ENCODE data around the gene SNCA. TPM values are rescaled to one million over a fixed set of nuclear protein-coding genes. Genes with fewer than 3 reads are reported as not detected.

The SNCA gene
- polyA plus RNA-seq, 3 donors, result 13.2 to 39.4 (median 24.3) TPM

- no peak for DNase-seq
- no peaks in the 10 kb centered on the region for H3K36me3 Mint-ChIP-seq
- Histone ChIP-seq H4K20me1 (ENCODE audit: insufficient read depth, low read length) (no peaks in the 10 kb centered on the region), H3K79me2 (ENCODE audit: insufficient read depth, low read length) (no peaks in the 10 kb centered on the region), H3K36me3 (replicated peaks in 1 of 2; ENCODE audit: control insufficient read depth in 1 of 2, insufficient read depth in 2 of 2, low read length in 2 of 2) (no peaks in the 10 kb centered on the region), H2AFZ (ENCODE audit: insufficient read depth, low read depth, low read length, poor library complexity, severe bottlenecking) (no peak overlapping the region), H3K27me3 (ENCODE audit: control insufficient read depth in 2 of 2, insufficient read depth in 2 of 2, low read length in 2 of 2) (no peaks in the 10 kb centered on the region), H3K9me3 (replicated peaks in 1 of 2; ENCODE audit: control insufficient read depth in 1 of 2, insufficient read depth in 1 of 2, low read length in 2 of 2) (no peaks in the 10 kb centered on the region), H3K4me2 (replicated peaks; ENCODE audit: extremely low read depth, low read length, poor library complexity, severe bottlenecking) (no peak overlapping the region), H3K4me1 (ENCODE audit: control insufficient read depth in 1 of 2, insufficient read depth in 2 of 2, low read length in 2 of 2) (no peaks in the 10 kb centered on the region), H3K4me3 (replicated peaks in 1 of 3; ENCODE audit: low read depth in 2 of 3, low read length in 3 of 3) (no peak overlapping the region), H3K9ac (ENCODE audit: insufficient read depth, low read length, poor library complexity, severe bottlenecking) (no peak overlapping the region), H3K27ac (ENCODE audit: low read depth in 1 of 2, low read length in 2 of 2) (no peak overlapping the region)
- H3K27me3 Mint-ChIP-seq (ENCODE audit: low read depth in 3 of 3), result no peaks in the 10 kb centered on the region
- intact Hi-C loops (cut with micrococcal nuclease), result no loop called here
- peaks cover 0 to 5% (median 1%) of the 10 kb centered on the region in 7 donors for H3K9me3 Mint-ChIP-seq
- no peak overlapping the region for H3K4me3 Mint-ChIP-seq
- no CpG with 5 or more reads among the region's 1 CpG for WGBS (ENCODE audit: insufficient coverage)
- H3K4me1 Mint-ChIP-seq, result no peaks in the 10 kb centered on the region
- no peak overlapping the region for H3K27ac Mint-ChIP-seq
- no peak for TF ChIP-seq CTCF (IDR thresholded peaks at IDR 0.05)
Observed at GRCh38 chr4:89685277-89685676, 151.7 kb downstream of the SNCA start.

- Mint-ChIP-seq H3K27me3 (ENCODE audit: low read depth in 3 of 3) (peaks cover 0 to 2% (median 0%) of the 10 kb centered on the region in 3 donors), H3K4me1 (peaks cover 3% of the 10 kb centered on the region), H3K27ac (no peak overlapping the region), H3K4me3 (no peak overlapping the region), H3K36me3 (no peaks in the 10 kb centered on the region), H3K9me3 (peaks cover 0 to 5% (median under 1%) of the 10 kb centered on the region in 7 donors)
- H2AFZ ChIP-seq (ENCODE audit: insufficient read depth, low read depth, low read length, poor library complexity, severe bottlenecking), result no peak overlapping the region
- no CpG with 5 or more reads among the region's 1 CpG for WGBS (ENCODE audit: insufficient coverage)
- H4K20me1 ChIP-seq (ENCODE audit: insufficient read depth, low read length), result no peaks in the 10 kb centered on the region
- no peak overlapping the region for H3K4me3 ChIP-seq (replicated peaks in 1 of 3; ENCODE audit: low read depth in 2 of 3, low read length in 3 of 3)
- no peaks in the 10 kb centered on the region for H3K27me3 ChIP-seq (ENCODE audit: control insufficient read depth in 2 of 2, insufficient read depth in 2 of 2, low read length in 2 of 2)
- H3K4me1 ChIP-seq (ENCODE audit: control insufficient read depth in 1 of 2, insufficient read depth in 2 of 2, low read length in 2 of 2), result no peaks in the 10 kb centered on the region
- intact Hi-C loops (cut with micrococcal nuclease), result no loop called here
- H3K9me3 ChIP-seq (replicated peaks in 1 of 2; ENCODE audit: control insufficient read depth in 1 of 2, insufficient read depth in 1 of 2, low read length in 2 of 2), result no peaks in the 10 kb centered on the region
- TF ChIP-seq CTCF (IDR thresholded peaks at IDR 0.05), result no peak
- H3K27ac ChIP-seq (ENCODE audit: low read depth in 1 of 2, low read length in 2 of 2), result no peak overlapping the region
- H3K4me2 ChIP-seq (replicated peaks; ENCODE audit: extremely low read depth, low read length, poor library complexity, severe bottlenecking), result no peak overlapping the region
- H3K9ac ChIP-seq (ENCODE audit: insufficient read depth, low read length, poor library complexity, severe bottlenecking), result no peak overlapping the region
- H3K36me3 ChIP-seq (replicated peaks in 1 of 2; ENCODE audit: control insufficient read depth in 1 of 2, insufficient read depth in 2 of 2, low read length in 2 of 2), result no peaks in the 10 kb centered on the region
- DNase-seq, result no peak
- H3K79me2 ChIP-seq (ENCODE audit: insufficient read depth, low read length), result no peaks in the 10 kb centered on the region
Observed at GRCh38 chr4:89684536-89684935, 152.4 kb downstream of the SNCA start.
